WERI-Rb-1 (cell line): ENCODE results near the gene TSC1.
A peak's percentile ranks its signal among the peaks of the same experiment; 100 is the strongest.

Experiments
- DNase-seq: peaks from one replicate; pipeline ENCODE4 v3.0.0-alpha.2; 2020
- H3K27ac ChIP-seq: fragments of 250-450 bp; sonication (Bioruptor Pico); 2 replicates; pipeline ENCODE4 v1.5.1; 2020; ENCODE audit warnings: mild to moderate bottlenecking, moderate library complexity
- H3K27me3 ChIP-seq: fragments of 250-450 bp; sonication (Bioruptor Pico); 2 replicates; pipeline ENCODE4 v1.5.1; 2021; ENCODE audit warnings: mild to moderate bottlenecking, low read depth, moderate library complexity; ENCODE audit not compliant: insufficient read depth, severe bottlenecking
- H3K36me3 ChIP-seq: fragments of 250-450 bp; sonication (Bioruptor Pico); 2 replicates; pipeline ENCODE4 v1.5.1; 2020; ENCODE audit warnings: mild to moderate bottlenecking, moderate library complexity
- H3K4me3 ChIP-seq: 2 replicates; pipeline ENCODE4 v1.5.1; 2011; ENCODE audit warnings: low read depth, mild to moderate bottlenecking, control low read depth, low read length
- H3K9me3 ChIP-seq: fragments of 250-450 bp; sonication (Bioruptor Pico); 2 replicates; pipeline ENCODE4 v1.5.1; 2021; ENCODE audit warnings: mild to moderate bottlenecking, moderate library complexity; ENCODE audit not compliant: severe bottlenecking
- CTCF ChIP-seq: IDR thresholded peaks from 2 replicates; pipeline ENCODE4 v1.5.1; 2011; ENCODE audit warnings: low read depth, mild to moderate bottlenecking, control low read depth, inconsistent platforms, low read length

The TSC1 gene

DNA sequence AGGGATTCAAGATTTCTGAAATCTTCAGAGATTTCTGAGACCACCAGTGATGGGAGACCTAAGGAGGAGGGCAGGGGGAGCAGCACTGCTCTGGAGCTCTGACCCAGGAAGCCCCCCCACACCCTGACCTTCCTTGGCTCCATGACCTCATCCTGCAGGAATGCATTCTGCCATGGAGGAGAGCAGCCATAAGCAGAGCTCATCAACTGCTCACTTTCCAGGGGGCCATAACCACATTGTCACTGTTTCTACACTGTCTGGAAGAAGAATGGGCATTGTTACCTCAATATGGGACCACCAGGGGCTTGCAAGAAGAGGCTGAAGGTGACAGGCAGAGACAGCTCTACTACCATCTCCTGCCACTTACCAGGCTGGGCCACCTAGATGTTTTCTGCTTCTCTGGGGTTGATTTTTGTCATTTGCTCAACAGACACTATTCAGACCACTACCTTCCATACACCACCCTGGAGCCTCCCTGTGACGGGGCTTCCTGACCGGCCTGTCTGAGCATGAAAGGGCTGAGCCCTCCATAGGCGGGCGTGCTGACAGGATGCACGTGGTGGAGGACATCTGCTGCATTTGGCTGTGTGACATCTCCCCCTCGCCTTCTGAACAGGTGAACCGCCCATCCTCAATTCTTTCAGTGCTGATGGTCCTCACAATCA, 2.3 kb upstream of the TSC1 start:
- Histone ChIP-seq H3K36me3 (peaks cover 6% of the 10 kb centered on the region; the same call in 1 of the 2 replicates), H3K27ac (no peak overlapping the region), H3K4me3 (no peak overlapping the region), H3K9me3 (no peaks in the 10 kb centered on the region), H3K27me3 (no peaks in the 10 kb centered on the region)
- TF ChIP-seq CTCF = no peak
- peak; percentile 50 for DNase-seq

GRCh38 chr9:132946211-132946610, 1.8 kb upstream of the TSC1 start:
- Histone ChIP-seq H3K27me3 (no peaks in the 10 kb centered on the region), H3K4me3 (no peak overlapping the region), H3K36me3 (peaks cover 6% of the 10 kb centered on the region; the same call in 1 of the 2 replicates), H3K27ac (no peak overlapping the region), H3K9me3 (no peaks in the 10 kb centered on the region)
- no peak for DNase-seq
- TF ChIP-seq CTCF = no peak

DNA sequence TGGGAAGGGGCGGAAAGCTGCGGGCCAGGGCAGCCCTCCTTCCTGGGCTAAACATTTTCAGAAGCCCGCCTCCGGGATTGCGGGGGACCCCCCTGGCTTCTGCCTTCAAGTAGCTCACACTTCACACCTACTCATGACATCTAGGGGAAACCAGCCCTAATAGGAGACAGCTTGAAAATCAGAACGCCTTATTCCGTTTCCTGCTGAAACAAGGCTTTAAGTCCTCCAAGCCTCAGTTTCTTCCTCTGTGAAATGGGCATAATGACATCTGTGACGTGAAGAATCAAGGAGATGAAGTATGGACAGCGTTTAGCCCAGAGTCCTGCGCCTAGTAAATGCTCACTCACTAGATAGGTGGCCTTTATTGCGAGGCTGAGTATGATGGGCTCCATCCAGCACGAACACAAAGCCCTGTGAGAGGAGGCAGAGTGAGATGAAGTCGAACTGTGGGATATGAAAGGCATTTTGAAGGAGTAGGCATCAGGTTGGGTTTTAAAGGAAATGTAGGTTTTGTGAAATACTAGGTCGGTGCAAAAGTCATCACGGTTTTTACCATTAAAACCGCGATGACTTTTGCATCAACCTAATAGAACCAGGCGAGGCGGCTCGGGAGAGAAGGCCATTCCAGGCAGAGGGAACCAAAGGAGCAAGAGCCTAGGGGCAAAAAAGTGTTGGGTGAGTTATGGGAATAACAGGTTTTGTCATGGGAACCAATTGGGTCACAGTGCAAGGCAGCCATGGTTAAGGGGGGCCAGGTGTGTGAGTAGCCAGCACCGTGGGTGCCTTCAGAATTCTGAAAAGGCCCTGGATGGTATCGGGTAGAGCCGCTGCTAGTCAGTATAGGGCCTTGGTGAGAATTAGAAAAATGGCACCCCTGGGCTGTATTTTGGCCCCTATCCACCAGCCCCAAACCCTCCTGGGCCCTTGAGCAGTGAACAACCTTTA, 1.0 kb upstream of the TSC1 start:
- H3K36me3 ChIP-seq = peaks cover 6% of the 10 kb centered on the region; the same call in 1 of the 2 replicates
- H3K9me3 ChIP-seq = no peaks in the 10 kb centered on the region
- no peaks in the 10 kb centered on the region for H3K27me3 ChIP-seq
- no peak for DNase-seq
- peak overlapping the region; percentile 100 for H3K27ac ChIP-seq
- TF ChIP-seq CTCF = no peak
- H3K4me3 ChIP-seq = peak overlapping the region; percentile 98

- no peak for TF ChIP-seq CTCF
Measured at GRCh38 chr9:132943651-132944293, 644 bp downstream of the TSC1 start.

GRCh38 chr9:132942541-132943182, 1.8 kb downstream of the TSC1 start:
- Histone ChIP-seq H3K27ac (no peak overlapping the region), H3K36me3 (peaks cover 9% of the 10 kb centered on the region), H3K4me3 (no peak overlapping the region), H3K27me3 (no peaks in the 10 kb centered on the region), H3K9me3 (no peaks in the 10 kb centered on the region)
- no peak for TF ChIP-seq CTCF
- no peak for DNase-seq

More at GRCh38 chr9:132943651-132944293, 644 bp downstream of the TSC1 start:
- Histone ChIP-seq H3K27me3 (no peaks in the 10 kb centered on the region), H3K36me3 (peaks cover 9% of the 10 kb centered on the region), H3K9me3 (no peaks in the 10 kb centered on the region), H3K27ac (peak overlapping the region; percentile 100), H3K4me3 (peak overlapping the region; percentile 98)
- no peak for DNase-seq
